SW 1271 (cell line): ENCODE results near the gene SUPT7L.

ENCODE experiments used
- DNase-seq, 2 experiments: peaks; one replicate each; lab custom pipeline; 2025; lab: John Stamatoyannopoulos, UW

SUPT7L gene, protein sequence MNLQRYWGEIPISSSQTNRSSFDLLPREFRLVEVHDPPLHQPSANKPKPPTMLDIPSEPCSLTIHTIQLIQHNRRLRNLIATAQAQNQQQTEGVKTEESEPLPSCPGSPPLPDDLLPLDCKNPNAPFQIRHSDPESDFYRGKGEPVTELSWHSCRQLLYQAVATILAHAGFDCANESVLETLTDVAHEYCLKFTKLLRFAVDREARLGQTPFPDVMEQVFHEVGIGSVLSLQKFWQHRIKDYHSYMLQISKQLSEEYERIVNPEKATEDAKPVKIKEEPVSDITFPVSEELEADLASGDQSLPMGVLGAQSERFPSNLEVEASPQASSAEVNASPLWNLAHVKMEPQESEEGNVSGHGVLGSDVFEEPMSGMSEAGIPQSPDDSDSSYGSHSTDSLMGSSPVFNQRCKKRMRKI

DNA sequence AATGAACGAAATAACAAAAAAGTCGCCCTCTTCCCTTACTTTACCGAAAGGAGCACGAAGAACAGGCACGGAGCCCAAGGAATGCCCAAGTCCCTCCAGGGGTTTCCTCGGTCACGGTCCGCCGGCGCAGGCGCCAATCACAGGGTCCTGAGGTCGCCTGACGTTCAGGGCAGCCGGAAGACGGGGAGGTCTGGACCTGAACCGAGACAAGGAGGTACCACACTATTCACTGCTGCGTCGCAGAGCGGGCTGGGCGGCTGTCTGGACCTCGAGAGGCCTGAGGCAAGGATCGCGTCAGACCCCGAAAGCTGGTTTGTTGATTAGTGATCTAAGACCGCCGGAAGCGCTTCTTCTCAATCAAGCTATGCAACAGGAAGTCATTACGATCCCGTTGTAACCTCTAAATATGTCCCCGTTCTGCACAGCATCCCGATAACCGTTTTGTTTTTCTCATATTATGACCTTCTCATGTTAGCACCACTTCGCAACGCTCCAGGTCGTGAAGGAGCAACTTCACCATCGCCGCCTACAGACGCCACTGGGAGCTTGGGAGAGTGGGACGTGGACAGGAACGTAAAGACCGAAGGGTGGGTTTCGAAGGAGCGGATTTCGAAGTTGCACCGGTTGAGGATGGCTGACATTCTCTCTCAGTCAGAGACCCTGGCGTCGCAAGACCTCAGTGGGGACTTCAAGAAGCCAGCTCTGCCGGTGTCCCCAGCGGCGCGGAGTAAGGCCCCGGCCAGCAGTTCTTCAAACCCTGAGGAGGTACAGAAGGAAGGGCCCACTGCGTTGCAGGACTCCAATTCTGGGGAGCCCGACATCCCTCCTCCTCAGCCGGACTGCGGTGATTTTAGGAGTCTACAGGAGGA is at the start of gene SUPT7L, which contains the start of gene SLC4A1AP:
SUPT7L (minus strand) TSS at position 330 of the 869 bp plus-strand sequence. CDS start 1,422 bp downstream, outside the sequence.
SLC4A1AP (plus strand) TSS at position 605 of the 869 bp plus-strand sequence; CDS start at position 631, 26 bp downstream.
- DNase-seq: peak; percentile 93 to 94

DNA sequence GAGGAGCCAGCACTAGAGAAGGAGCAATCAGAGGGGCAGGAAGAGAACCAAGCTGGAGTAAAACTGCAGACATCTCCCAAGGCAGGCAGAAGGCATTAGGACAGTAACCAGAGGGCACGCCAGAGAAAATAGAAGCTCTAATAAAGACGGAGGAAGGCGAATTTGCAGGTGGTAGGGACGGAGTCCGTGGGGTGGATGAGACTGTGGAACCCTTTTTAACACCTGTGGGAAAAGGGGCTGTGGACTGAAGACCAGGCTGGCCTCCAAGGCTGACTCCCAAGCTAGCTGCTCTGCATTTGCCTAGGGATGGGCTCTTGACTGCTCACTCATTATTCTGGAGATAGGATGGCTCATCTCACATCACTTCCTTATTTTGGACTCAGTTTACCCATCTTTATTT is 49.8 kb upstream of the SUPT7L start:
- no peak for DNase-seq

DNA sequence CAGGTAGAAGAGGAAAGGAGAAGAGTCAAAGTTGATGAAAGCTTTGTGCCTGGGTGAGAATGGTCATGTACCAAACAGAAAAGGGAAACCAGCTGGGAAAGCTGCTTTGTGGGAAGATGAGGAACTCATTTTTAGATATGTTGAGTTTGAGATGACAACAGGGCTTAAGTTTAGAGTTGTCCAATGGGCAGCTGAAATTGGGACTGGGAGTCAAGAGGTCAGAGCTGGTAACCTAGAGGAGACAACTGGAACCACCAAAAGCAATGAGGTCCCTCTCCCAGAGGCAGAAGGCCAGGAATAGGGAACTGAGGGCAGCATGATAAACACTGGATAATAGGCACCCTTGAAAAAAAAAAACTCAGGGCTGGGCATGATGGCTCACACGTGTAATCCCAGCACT is 49.1 kb upstream of the SUPT7L start:
- DNase-seq: no peak

DNA sequence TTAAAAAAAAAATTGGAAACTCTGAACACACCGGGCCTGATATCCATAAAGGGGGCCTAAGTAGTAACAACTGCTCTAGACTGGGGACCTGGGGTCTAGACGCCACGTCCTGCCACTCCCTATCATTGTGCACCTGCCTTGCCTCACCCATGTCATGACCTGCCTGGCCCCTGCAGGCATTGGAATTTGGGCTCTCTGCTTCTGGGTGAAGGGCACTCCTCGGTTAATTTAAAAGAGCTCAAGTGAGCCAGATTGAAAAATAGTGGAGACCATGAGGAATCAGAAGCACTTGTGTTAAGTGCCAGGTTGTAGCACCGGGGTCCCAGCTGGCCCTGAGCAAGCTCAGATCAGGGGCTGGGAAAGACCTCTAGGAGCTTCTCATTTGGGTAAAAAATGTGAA is 48.4 kb upstream of the SUPT7L start:
- no peak for DNase-seq

DNA sequence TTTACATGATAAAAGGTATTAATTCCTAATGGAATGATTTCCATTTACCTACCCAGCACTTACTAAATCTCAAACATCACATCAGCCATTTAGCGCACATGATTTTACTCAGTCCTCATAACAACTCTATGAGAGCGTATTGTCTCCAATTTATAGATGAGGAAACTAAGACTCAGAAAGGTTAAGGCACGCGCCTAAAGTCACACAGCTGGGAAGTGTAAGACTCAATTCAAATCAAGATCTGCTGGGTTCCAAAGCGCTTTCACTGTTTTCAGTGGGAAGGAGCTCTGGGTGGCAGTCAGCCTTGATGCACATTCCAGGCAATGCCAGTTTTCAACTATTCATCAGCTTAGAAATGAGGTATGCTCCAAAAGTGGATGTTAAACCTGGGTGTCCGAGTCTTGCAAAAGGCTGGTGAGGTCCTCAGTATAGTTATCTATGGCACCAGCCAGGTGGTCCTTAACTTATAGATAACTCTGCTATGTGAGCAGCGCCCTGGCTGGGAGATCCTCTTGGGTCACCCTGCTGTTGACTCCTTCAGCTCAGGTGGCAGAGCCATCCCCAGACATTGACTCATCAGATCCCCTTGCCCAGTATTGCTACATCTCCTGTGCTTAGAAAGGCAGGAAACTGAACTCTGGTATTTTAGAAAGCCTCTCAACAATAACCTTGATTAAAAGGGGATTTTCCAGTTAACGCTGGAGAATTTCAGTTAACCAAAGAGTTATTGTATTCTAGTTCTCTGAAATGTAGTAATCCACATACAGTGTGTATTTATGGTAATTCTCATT is 47.4 kb upstream of the SUPT7L start:
- no peak for DNase-seq

DNA sequence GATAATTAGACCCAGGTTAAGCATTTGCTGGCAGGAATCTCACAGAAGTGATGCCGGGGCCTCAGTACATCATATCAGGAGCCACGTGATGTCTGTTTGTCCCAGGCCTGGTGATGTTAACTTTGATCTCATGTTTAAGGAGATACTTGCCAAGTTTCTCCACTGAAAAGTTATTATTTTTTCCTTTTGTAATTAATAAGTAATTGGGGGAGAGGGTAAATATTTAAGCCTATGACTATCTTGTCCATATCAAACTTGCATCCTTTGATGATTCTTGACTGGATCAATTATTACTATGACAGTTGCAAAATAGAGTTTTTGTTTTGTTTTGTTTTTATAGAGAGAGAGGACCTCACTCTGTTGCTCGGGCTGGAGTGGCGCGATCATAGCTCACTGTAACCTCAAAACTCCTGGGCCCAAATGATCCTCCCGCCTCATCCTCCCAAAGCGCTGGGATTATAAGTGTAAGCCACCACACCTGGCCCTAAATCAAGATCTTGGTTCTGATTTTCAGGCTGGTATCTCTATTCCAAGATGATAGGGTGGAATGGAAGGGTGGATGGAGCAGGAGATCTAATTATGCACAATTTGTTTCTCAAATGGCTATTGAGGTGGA is 46.7 kb upstream of the SUPT7L start:
- DNase-seq: no peak

DNA sequence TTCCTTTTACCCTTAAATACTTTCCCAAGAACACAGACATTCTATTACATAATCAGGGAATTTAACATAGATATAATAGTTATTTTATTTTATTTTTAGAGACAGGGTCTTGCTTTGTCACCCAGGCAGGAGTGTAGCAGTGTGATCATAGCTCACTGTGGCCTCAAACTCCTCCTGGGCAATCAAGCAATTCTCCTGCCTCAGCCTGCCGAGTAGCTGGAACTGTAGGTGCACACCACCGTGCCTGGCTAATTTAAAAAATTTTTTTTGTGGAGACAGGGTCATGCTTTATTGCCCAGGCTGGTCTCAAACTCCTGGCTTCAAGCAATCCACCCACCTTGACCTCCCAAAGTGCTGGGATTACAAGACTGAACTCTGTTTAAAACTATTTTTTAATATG is 45.9 kb upstream of the SUPT7L start:
- DNase-seq: no peak

DNA sequence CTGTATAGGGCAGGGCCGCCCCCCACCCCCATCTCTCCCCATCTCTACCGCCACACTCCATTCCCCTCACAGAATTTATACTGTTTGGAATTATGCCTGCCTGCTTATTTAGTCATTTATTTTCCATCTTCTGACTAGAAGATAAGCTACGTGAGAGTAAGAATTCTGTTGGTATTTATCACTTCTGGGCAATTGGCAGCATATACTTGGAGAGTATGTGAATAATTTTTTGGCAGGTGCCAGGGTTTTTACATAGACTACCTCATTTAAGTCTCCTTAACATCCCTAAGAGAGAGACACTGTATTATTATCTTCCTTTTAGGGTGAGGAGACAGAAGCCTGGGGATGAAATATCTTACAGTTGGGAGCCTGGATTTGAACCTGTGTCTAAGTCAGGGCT is 45.3 kb upstream of the SUPT7L start:
- no peak for DNase-seq

DNA sequence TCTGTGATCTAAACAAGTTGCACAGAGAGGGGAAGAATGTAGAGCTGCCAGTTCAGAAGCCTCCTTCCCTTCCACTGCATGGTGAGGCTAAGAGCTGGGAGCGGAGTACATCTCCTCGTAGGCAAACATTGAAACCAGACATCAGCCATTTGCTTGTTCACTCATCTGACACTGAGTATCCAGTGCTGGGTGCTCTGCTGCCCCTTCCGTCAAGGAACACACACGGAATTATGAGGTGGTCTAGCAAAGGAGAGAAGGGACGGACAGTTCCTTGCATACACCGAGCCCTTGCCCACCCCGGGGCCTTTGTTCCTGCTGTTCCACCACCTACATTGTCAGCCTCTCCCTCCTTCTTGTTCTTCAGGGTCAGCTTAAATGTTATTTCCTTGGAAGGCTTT is 44.8 kb upstream of the SUPT7L start:
- DNase-seq: no peak

DNA sequence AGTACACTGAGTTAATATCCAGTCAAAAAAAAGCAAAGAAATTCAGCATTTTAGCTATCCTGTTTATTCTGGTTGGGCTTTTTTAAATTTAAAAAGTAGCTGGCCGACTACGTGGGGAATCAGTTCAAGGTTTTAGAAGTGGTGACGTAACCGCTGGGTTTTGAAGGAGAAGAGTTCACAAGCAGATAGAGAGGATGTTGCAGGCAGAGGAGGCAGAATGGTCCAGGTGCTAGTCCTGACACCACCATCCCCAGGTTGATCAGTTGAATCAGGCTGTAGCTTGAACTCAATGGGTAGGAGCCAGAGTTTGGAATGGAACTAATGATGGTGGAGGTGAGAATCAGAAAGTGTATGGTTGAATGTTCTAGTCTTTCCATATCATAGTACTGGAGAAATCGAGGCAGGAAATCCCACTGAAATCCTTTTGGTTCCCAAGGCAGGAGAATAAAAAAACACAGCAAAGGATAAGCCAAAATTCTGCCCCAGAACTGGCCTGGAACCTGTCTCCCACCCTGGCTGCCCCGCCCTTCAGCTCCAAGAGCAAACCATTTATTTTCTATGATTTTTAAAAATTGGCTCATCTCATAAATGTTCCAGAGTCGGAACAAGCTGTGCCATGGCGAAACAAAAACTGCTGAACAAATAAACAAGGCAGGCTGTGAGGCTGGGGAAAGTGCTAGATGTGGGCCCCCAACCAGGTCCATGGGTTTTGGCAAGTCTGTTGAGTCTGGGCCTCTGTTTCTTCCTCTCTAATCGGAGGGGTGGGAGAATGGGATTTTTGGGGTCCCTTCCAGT is 44.2 kb upstream of the SUPT7L start:
- no peak for DNase-seq

DNA sequence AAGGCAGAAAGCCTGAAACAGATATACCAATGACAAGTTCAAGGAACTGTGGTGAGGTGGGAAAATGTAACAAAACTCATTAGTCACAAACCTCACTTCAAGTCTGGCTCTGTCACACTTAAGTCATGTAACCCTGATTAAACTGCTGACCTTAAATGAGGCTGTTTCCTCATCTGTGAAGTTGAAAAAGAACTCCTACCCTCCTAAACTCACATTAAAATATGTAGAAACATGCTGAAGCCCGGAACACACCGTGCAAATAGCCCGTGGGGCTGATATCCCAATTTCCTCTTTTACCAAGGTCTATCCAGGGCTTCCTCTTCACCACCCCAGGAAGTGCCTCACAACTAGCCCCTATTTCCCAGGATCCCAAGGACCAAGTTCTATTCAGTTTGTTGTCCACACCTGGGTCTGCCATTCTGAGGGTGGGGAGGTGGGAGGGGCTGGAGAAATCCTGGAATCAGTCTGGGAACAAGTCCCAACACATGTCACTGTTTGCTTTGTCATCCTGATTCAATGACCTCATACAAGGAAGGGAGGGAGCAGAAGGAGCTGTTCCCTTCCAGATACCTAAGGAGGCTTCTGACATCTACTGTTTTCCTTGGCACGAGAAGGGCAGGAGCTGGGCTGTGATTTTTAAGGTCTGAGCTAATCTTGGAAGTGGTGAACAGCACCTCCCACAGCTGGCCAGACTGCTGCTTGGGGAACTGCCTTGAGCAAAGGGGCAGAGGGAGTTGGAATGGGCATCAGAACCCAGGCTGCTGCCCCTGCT is 42.6 kb upstream of the SUPT7L start:
- peak; percentile 43 to 53 for DNase-seq

DNA sequence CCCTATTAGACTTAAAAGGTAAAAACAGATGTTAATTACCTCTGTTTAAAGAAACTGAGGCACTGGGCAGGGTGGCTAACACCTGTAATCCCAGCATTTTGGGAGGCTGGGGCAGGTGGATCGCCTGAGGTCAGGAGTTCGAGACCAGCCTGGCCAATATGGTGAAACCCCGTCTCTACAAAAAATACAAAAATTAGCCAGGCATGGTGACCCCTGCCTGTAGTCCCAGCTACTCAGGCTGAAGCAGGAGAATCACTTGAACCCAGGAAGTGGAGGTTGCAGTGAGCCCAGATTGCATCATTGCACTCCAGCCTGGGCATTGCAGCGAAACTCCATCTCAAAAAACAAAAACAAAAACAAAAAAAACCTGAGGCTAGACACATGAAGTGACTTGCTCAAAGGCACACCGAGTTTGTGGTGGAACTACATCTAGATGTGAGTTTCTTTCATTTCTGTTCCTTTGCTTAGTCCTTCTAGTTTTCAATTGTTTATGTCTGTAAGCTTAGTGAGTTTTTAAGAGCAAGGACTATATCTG is 41.0 kb upstream of the SUPT7L start:
- no peak for DNase-seq

DNA sequence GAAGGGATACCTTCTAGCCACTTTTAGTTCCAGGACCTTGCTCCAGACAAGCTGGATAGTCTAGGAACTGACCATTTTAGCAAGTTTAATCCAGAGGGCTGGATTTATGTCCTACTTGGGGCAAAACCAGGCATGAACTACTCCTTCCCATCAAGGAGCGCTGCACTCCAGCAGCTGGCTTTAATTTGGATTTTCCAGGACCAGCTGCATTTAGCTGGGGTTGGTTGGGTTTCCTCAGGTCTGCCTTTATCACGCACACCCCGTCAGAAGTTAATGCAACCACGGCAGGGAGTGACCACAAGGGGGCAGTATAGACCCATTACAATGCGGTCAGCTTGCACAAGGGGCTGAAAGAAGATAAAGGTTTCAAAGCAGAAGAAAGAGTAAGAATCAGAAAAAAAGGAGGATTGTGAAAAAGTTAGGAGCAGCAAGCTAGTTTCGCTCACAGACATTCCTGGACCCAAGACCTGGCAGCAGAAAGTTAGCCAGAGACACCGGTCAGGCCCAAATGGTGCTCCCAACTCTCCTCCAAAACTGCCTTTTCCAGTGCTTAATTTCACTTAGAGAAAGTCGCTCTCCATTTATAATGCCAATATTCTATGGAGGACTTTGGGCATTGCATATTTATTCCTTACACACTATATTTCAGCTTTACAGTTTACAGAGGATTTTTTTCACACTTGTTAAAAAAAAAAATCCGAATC is 40.4 kb upstream of the SUPT7L start:
- DNase-seq: peak; percentile 46 to 85

DNA sequence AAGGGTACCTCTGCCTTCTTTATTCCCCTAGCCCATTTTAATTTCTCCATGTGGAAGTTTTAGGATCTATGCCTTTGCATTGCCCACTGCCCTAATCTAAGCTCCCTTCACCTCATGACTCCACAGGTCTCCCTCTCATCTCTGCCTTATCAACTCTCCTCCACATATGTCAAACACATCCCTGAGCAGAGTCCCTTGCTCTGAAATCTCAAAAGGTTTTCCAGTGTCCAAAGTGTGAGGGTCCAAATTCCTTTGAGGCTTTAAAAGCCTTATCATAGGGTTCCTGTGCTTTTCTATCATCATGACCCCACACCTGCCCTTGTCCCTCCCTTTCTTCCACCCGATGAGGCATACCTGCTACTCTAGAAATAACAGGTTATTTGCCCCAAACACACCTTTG is 38.9 kb upstream of the SUPT7L start:
- DNase-seq: no peak

DNA sequence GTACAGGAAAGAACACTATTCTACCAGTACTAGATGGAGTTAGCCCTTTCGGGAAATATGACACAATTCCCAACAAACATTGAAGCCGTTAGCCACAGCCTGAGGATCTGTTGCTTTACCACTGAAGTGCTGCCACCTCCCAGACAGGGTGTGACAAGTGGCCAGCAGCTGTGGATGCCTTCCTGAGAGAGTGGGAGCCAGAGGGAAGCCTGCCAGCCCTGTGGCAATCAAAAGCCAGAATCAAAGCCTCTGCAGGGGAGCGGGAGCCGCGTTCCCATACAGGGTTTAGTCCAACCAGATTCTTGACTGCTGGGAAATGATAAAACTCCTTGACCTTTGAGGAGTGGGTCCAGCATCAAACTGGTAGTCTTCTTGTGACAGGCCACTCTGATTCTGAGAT is 38.3 kb upstream of the SUPT7L start:
- no peak for DNase-seq

DNA sequence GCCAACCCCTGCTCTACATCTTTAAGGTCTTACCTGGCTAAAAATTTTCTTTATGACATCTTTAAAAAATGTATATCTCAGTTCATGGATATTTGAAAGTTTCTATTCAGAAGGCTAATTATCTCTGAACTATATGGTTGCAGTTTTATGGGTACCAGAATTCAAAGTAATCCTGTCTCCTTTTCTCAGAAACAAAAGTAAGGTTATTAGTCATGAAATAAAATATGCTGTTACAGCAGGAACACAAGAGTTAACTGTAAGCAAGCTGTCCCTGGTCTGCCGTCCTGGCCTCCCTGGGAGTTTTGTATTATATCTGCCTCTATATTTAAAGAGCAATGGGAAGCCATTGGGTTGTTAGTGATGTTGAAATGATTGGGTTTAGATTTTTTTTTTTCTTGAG is 34.2 kb upstream of the SUPT7L start:
- no peak for DNase-seq

DNA sequence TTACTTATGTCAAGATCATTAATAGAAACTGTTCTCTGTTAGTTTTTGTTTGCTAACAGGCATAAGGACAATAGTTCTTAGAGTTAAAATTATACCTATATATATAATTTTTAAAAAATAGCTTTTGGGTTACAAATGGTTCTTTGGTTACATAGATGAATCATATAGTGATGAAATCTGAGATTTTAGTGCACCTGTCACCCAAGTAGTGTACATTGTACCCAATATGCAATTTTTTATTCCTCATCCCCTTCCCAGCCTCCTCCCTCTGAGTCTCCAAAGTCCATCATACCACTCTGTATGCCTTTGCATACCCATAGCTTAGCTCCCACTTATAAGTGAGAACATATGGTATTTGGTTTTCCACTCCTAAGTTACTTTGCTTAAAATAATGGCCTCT is 26.6 kb upstream of the SUPT7L start:
- no peak for DNase-seq

DNA sequence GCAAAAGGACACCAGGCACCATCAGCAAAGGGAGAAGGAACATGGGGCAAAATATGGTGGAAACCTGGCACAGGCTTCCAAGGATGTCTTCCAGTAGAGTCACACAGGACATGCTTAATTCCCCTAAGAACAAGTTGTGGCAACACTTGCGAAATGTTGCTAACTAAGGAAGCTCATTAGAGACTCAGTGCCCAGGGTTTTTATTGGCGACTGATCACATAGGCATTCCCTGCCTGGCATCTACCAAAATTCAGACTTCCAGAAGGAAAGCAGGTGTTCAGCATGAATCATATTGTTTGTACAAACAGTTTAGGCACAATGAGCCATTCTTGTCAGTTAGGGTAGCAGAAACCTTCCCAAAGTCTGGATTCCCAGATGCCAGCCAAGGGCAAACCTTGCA is 26.0 kb upstream of the SUPT7L start:
- peak in 1 of 2 experiments; percentile 58 for DNase-seq

DNA sequence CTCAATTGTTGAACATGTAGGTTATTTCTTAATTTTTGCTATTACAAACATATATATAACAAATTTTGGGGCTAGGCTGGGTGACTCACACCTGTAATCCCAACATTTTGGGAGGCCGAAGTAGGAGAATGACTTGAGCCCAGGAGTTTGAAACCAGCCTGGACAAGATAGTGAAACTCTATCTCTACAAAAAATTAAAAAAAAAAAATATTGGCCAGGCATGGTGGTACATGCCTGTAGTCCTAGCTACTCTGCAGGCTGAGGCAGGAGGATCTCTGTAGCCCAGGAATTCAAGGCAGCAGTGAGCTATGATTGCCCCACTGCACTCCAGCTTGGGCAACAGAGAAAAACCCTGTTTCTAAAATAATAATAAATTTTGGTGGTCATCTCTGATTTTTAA is 23.8 kb upstream of the SUPT7L start:
- no peak for DNase-seq
